GM12874 (cell line): Measurements from ENCODE around the gene STRBP.

Source experiments
- CTCF ChIP-seq: IDR thresholded peaks from 2 replicates; pipeline ENCODE4 v1.5.1; 2011; ENCODE audit warnings: low read depth, mild to moderate bottlenecking, control low read depth, low read length, moderate library complexity; ENCODE audit not compliant: insufficient read depth

The STRBP gene

GRCh38 chr9:123093141-123093540 is 175.2 kb downstream of the STRBP start:
- no peak for TF ChIP-seq CTCF

- TF ChIP-seq CTCF = peak; percentile 16; the same call in 1 of the 2 replicates
Observed at GRCh38 chr9:123091459-123091858, 176.9 kb downstream of the STRBP start.

GRCh38 chr9:123090956-123091355 is 177.4 kb downstream of the STRBP start:
- no peak for TF ChIP-seq CTCF

GRCh38 chr9:123090198-123090896 is 178.0 kb downstream of the STRBP start:
- TF ChIP-seq CTCF = no peak

- TF ChIP-seq CTCF = no peak
Observed at GRCh38 chr9:123089790-123090189, 178.6 kb downstream of the STRBP start.

- TF ChIP-seq CTCF = no peak
Observed at GRCh38 chr9:123089040-123089439, 179.3 kb downstream of the STRBP start.

- no peak for TF ChIP-seq CTCF
Observed at GRCh38 chr9:123087359-123087888, 181.0 kb downstream of the STRBP start.
